Measurements from ENCODE around the gene XYLT2. TPM values are rescaled to one million over a fixed set of nuclear protein-coding genes. Genes with fewer than 3 reads are reported as not detected.
"Not testable (repeated sequence)": the region's sequence is repeated elsewhere in the genome, so short reads cannot be mapped to it uniquely, and the experiment has no call there.

Gene XYLT2
- total RNA-seq, 4 donors from 2014 or later, result 17.7 to 41.3 (median 27.1) TPM

GRCh38 chr17:50396261-50397110 lies 50.6 kb downstream of the XYLT2 start:
- Histone ChIP-seq H3K36me3 (peaks cover 0 to 33% (median 0%) of the 10 kb centered on the region in 3 donors), H3K4me1 (peaks cover 0 to 21% (median 17%) of the 10 kb centered on the region in 4 donors), H3K4me3 (peak overlapping the region; percentile 74 to 88 (median 87)), H3K27ac (peak overlapping the region; percentile 83 to 96 (median 89)), H3K27me3 (no peaks in the 10 kb centered on the region), H3K9me3 (no peaks in the 10 kb centered on the region)
- no peak for TF ChIP-seq POLR2A (IDR thresholded peaks at IDR 0.05)
- TF ChIP-seq, protein P1, sequence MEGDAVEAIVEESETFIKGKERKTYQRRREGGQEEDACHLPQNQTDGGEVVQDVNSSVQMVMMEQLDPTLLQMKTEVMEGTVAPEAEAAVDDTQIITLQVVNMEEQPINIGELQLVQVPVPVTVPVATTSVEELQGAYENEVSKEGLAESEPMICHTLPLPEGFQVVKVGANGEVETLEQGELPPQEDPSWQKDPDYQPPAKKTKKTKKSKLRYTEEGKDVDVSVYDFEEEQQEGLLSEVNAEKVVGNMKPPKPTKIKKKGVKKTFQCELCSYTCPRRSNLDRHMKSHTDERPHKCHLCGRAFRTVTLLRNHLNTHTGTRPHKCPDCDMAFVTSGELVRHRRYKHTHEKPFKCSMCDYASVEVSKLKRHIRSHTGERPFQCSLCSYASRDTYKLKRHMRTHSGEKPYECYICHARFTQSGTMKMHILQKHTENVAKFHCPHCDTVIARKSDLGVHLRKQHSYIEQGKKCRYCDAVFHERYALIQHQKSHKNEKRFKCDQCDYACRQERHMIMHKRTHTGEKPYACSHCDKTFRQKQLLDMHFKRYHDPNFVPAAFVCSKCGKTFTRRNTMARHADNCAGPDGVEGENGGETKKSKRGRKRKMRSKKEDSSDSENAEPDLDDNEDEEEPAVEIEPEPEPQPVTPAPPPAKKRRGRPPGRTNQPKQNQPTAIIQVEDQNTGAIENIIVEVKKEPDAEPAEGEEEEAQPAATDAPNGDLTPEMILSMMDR (IDR thresholded peaks at IDR 0.05), result no peak
- DNase-seq, result peak in 2 of 3 donors; percentile 74 to 81

GRCh38 chr17:50397111-50397918 lies 51.4 kb downstream of the XYLT2 start, which contains the start of gene LRRC59:
TSS of gene LRRC59 (minus strand) at chr17:50397523. CDS start at chr17:50397317, 206 bp downstream.
- no peaks in the 10 kb centered on the region for H3K27me3 ChIP-seq
- peaks cover 0 to 21% (median 17%) of the 10 kb centered on the region in 4 donors for H3K4me1 ChIP-seq
- TF ChIP-seq, protein P1 (IDR thresholded peaks at IDR 0.05), result peak; percentile 96 to 99 (median 97)
- peak; percentile 75 to 78 for TF ChIP-seq POLR2A (IDR thresholded peaks at IDR 0.05)
- H3K9me3 ChIP-seq, result no peaks in the 10 kb centered on the region
- H3K4me3 ChIP-seq, result peak within 1 kb of the TSS; percentile 74 to 88 (median 87)
- peaks cover 0 to 25% (median 0%) of the 10 kb centered on the region in 3 donors for H3K36me3 ChIP-seq
- peak; percentile 90 to 96 (median 94) for DNase-seq
- H3K27ac ChIP-seq, result peak within 1 kb of the TSS; percentile 83 to 96 (median 89)

DNA sequence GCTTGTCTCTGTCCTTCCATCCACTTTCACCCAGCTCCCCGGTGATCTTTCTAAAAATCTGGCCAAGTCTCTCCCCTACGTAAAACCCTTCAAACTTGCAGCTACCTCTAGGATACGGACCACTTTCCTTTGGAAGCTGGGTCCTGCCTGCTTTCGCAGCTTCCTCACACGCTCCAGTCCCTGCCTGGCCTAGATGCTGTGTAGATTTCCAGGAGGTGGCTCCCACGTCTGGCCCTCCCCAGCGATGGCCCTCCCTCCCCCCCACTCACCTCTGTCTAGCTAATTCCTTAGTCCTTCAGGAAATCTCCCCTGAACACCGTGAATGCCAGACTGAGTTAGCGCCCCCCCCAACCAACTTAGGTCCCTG lies 52.0 kb downstream of the XYLT2 start:
- H3K36me3 ChIP-seq, result peaks cover 0 to 19% (median 0%) of the 10 kb centered on the region in 3 donors
- H3K27me3 ChIP-seq, result no peaks in the 10 kb centered on the region
- H3K27ac ChIP-seq, result peak overlapping the region in 2 of 4 donors; percentile 83 to 96
- no peak for TF ChIP-seq POLR2A (IDR thresholded peaks at IDR 0.05)
- TF ChIP-seq, protein P1 (IDR thresholded peaks at IDR 0.05), result no peak
- peaks cover 0 to 21% (median 17%) of the 10 kb centered on the region in 4 donors for H3K4me1 ChIP-seq
- no peaks in the 10 kb centered on the region for H3K9me3 ChIP-seq
- H3K4me3 ChIP-seq, result peak overlapping the region; percentile 74 to 88 (median 87)
- DNase-seq, result no peak

DNA sequence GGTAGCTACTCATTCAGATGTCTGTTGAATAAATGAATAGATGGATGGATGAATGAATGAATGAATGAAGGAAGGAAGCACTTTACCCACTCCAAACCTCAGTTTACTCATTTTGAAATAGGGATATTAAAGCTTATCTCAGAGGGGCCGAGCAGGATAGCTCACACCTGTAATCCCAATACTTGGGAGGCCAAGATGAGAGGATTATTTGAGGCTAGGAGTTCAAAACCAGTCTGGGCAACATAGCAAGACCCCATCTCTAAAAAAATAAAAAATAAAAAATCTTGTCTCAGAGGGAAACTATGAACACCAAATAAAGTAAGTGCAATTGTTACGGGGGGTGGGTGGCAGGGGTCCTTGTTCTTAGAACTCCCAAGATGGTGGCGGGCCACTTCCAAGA lies 52.7 kb downstream of the XYLT2 start:
- H3K27ac ChIP-seq, H3K4me3 ChIP-seq, DNase-seq, H3K27me3 ChIP-seq, H3K9me3 ChIP-seq: not testable (repeated sequence)
- Histone ChIP-seq H3K36me3 (peaks cover 0 to 12% (median 0%) of the 10 kb centered on the region in 3 donors), H3K4me1 (peaks cover 0 to 21% (median 17%) of the 10 kb centered on the region in 4 donors)

DNA sequence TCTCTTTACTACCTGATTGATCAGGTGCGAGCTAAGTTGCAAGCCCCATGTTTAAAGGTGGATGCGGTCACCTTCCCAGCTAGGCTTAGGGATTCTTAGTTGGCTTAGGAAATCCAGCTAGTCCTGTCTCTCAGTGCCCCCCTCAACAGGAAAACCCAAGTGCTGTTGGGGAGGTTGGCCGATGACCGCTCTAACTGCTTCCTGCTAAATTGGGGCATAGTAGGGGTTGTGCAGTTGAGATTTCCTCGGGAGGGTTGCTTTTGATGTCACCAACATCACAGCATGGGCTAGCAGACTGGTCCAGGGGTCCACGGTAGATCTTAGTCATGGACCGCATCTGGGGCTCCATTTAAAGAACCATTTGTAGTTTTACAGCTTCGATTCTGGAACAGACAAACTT lies 53.7 kb downstream of the XYLT2 start:
- not testable (repeated sequence) for H3K4me3 ChIP-seq, DNase-seq, H3K27me3 ChIP-seq, H3K9me3 ChIP-seq, H3K27ac ChIP-seq, H3K36me3 ChIP-seq
- peaks cover 0 to 21% (median 16%) of the 10 kb centered on the region in 4 donors for H3K4me1 ChIP-seq

DNA sequence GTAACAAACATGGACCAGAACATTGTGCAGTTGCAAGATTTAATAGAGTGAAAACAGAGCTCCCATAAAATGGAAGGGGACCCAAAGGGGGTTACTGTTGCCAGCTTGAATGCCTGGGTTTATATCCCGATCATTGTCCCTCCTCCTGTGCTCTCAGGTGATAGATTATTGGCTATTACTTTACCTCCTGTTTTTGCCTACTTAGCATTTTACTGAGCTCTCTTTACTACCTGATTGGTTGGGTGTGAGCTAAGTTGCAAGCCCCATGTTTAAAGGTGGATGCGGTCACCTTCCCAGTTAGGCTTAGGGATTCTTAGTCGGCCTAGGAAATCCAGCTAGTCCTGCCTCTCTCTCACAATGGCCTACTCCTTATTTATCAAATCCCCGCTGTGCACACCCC lies 59.4 kb downstream of the XYLT2 start:
- DNase-seq, H3K36me3 ChIP-seq: not testable (repeated sequence)

GRCh38 chr17:50406578-50406977 lies 60.7 kb downstream of the XYLT2 start:
- no peak for DNase-seq
- Histone ChIP-seq H3K4me3 (no peak overlapping the region), H3K9me3 (no peaks in the 10 kb centered on the region), H3K4me1 (no peaks in the 10 kb centered on the region), H3K27ac (no peak overlapping the region), H3K36me3 (no peaks in the 10 kb centered on the region), H3K27me3 (no peaks in the 10 kb centered on the region)
- TF ChIP-seq, protein P1 (IDR thresholded peaks at IDR 0.05), result no peak
- no peak for TF ChIP-seq POLR2A (IDR thresholded peaks at IDR 0.05)

More for the DNA sequence above, 59.4 kb downstream of the XYLT2 start:
- not testable (repeated sequence) for H3K27ac ChIP-seq, H3K4me3 ChIP-seq, H3K4me1 ChIP-seq, H3K27me3 ChIP-seq, H3K9me3 ChIP-seq
